IPS-15b (cell line): Measurements from ENCODE around the gene RNF141.

Experiments used
- H3K27me3 ChIP-seq: one replicate; pipeline ENCODE4 v1.6.1; 2013; ENCODE audit warnings: low read length; ENCODE audit not compliant: control insufficient read depth, insufficient read depth
- H3K36me3 ChIP-seq: one replicate; pipeline ENCODE4 v1.6.1; 2013; ENCODE audit warnings: low read length; ENCODE audit not compliant: control insufficient read depth, insufficient read depth
- H3K4me1 ChIP-seq: one replicate; pipeline ENCODE4 v1.6.1; 2013; ENCODE audit warnings: mild to moderate bottlenecking, low read length; ENCODE audit not compliant: control insufficient read depth, insufficient read depth
- H3K4me3 ChIP-seq: one replicate; pipeline ENCODE4 v1.5.1; 2013; ENCODE audit warnings: low read depth, low read length
- H3K9ac ChIP-seq: one replicate; pipeline ENCODE4 v1.6.1; 2013; ENCODE audit warnings: low read depth, mild to moderate bottlenecking, low read length
- H3K9me3 ChIP-seq: one replicate; pipeline ENCODE4 v1.6.1; 2013; ENCODE audit warnings: mild to moderate bottlenecking, low read length; ENCODE audit not compliant: control insufficient read depth, insufficient read depth

Gene RNF141

GRCh38 chr11:10502065-10502680, 38.8 kb downstream of the RNF141 start:
- H3K9me3 ChIP-seq = no peaks in the 10 kb centered on the region
- peaks cover 3% of the 10 kb centered on the region for H3K36me3 ChIP-seq
- H3K27me3 ChIP-seq = no peaks in the 10 kb centered on the region
- no peaks in the 10 kb centered on the region for H3K4me1 ChIP-seq
- H3K4me3 ChIP-seq = no peak overlapping the region
- no peak overlapping the region for H3K9ac ChIP-seq

- H3K4me3 ChIP-seq = no peak overlapping the region
- no peak overlapping the region for H3K9ac ChIP-seq
- H3K36me3 ChIP-seq = peaks cover 3% of the 10 kb centered on the region
- no peaks in the 10 kb centered on the region for H3K9me3 ChIP-seq
- H3K4me1 ChIP-seq = no peaks in the 10 kb centered on the region
- H3K27me3 ChIP-seq = no peaks in the 10 kb centered on the region
Measured at GRCh38 chr11:10500757-10501684, 40.0 kb downstream of the RNF141 start.

- peaks cover 3% of the 10 kb centered on the region for H3K36me3 ChIP-seq
Measured at GRCh38 chr11:10499874-10500601, 40.9 kb downstream of the RNF141 start.

GRCh38 chr11:10499452-10499851, 41.5 kb downstream of the RNF141 start:
- Histone ChIP-seq H3K4me3 (no peak overlapping the region), H3K9ac (no peak overlapping the region), H3K4me1 (no peaks in the 10 kb centered on the region), H3K36me3 (peaks cover 3% of the 10 kb centered on the region), H3K27me3 (no peaks in the 10 kb centered on the region), H3K9me3 (no peaks in the 10 kb centered on the region)

More at GRCh38 chr11:10499874-10500601, 40.9 kb downstream of the RNF141 start:
- Histone ChIP-seq H3K4me3 (no peak overlapping the region), H3K9ac (no peak overlapping the region), H3K27me3 (no peaks in the 10 kb centered on the region), H3K9me3 (no peaks in the 10 kb centered on the region), H3K4me1 (no peaks in the 10 kb centered on the region)

- Histone ChIP-seq H3K27me3 (no peaks in the 10 kb centered on the region), H3K9me3 (no peaks in the 10 kb centered on the region), H3K4me1 (no peaks in the 10 kb centered on the region), H3K36me3 (peaks cover 3% of the 10 kb centered on the region), H3K9ac (no peak overlapping the region), H3K4me3 (no peak overlapping the region)
Measured at GRCh38 chr11:10498426-10499250, 42.3 kb downstream of the RNF141 start.

- no peaks in the 10 kb centered on the region for H3K4me1 ChIP-seq
- no peaks in the 10 kb centered on the region for H3K27me3 ChIP-seq
- H3K4me3 ChIP-seq = no peak overlapping the region
- H3K9me3 ChIP-seq = no peaks in the 10 kb centered on the region
- peaks cover 3% of the 10 kb centered on the region for H3K36me3 ChIP-seq
- no peak overlapping the region for H3K9ac ChIP-seq
Measured at GRCh38 chr11:10498022-10498400, 43.0 kb downstream of the RNF141 start.

GRCh38 chr11:10497371-10498021, 43.5 kb downstream of the RNF141 start:
- H3K36me3 ChIP-seq = peaks cover 3% of the 10 kb centered on the region
- no peak overlapping the region for H3K9ac ChIP-seq
- no peaks in the 10 kb centered on the region for H3K4me1 ChIP-seq
- no peak overlapping the region for H3K4me3 ChIP-seq
- no peaks in the 10 kb centered on the region for H3K9me3 ChIP-seq
- no peaks in the 10 kb centered on the region for H3K27me3 ChIP-seq

- Histone ChIP-seq H3K9ac (no peak overlapping the region), H3K9me3 (no peaks in the 10 kb centered on the region), H3K4me3 (no peak overlapping the region), H3K36me3 (peaks cover 3% of the 10 kb centered on the region), H3K4me1 (no peaks in the 10 kb centered on the region), H3K27me3 (no peaks in the 10 kb centered on the region)
Measured at GRCh38 chr11:10496296-10496936, 44.6 kb downstream of the RNF141 start.

GRCh38 chr11:10495464-10495786, 45.6 kb downstream of the RNF141 start:
- no peak overlapping the region for H3K4me3 ChIP-seq
- H3K4me1 ChIP-seq = no peaks in the 10 kb centered on the region
- H3K9ac ChIP-seq = no peak overlapping the region
- no peaks in the 10 kb centered on the region for H3K9me3 ChIP-seq
- H3K36me3 ChIP-seq = no peaks in the 10 kb centered on the region
- no peaks in the 10 kb centered on the region for H3K27me3 ChIP-seq

- H3K4me1 ChIP-seq = no peaks in the 10 kb centered on the region
- H3K9me3 ChIP-seq = no peaks in the 10 kb centered on the region
- H3K36me3 ChIP-seq = no peaks in the 10 kb centered on the region
- H3K4me3 ChIP-seq = no peak overlapping the region
- no peak overlapping the region for H3K9ac ChIP-seq
- H3K27me3 ChIP-seq = no peaks in the 10 kb centered on the region
Measured at GRCh38 chr11:10494636-10495463, 46.1 kb downstream of the RNF141 start.
